Stimulated activated CD4-positive, alpha-beta T cell treated with anti-CD3 and anti-CD28 coated beads, Interleukin-1b, Interleukin-23, amount 100 ng/mL, for 4 hours (primary cell): ENCODE results near the gene MPO.
A peak's percentile ranks its signal among the peaks of the same experiment; 100 is the strongest.

Source experiments
- DNase-seq, 2 donors: peaks; one replicate each; pipeline ENCODE4 v3.0.0-alpha.2; 2020; ENCODE audit warnings: low read depth in 2 of 2

MPO gene, protein sequence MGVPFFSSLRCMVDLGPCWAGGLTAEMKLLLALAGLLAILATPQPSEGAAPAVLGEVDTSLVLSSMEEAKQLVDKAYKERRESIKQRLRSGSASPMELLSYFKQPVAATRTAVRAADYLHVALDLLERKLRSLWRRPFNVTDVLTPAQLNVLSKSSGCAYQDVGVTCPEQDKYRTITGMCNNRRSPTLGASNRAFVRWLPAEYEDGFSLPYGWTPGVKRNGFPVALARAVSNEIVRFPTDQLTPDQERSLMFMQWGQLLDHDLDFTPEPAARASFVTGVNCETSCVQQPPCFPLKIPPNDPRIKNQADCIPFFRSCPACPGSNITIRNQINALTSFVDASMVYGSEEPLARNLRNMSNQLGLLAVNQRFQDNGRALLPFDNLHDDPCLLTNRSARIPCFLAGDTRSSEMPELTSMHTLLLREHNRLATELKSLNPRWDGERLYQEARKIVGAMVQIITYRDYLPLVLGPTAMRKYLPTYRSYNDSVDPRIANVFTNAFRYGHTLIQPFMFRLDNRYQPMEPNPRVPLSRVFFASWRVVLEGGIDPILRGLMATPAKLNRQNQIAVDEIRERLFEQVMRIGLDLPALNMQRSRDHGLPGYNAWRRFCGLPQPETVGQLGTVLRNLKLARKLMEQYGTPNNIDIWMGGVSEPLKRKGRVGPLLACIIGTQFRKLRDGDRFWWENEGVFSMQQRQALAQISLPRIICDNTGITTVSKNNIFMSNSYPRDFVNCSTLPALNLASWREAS

DNA sequence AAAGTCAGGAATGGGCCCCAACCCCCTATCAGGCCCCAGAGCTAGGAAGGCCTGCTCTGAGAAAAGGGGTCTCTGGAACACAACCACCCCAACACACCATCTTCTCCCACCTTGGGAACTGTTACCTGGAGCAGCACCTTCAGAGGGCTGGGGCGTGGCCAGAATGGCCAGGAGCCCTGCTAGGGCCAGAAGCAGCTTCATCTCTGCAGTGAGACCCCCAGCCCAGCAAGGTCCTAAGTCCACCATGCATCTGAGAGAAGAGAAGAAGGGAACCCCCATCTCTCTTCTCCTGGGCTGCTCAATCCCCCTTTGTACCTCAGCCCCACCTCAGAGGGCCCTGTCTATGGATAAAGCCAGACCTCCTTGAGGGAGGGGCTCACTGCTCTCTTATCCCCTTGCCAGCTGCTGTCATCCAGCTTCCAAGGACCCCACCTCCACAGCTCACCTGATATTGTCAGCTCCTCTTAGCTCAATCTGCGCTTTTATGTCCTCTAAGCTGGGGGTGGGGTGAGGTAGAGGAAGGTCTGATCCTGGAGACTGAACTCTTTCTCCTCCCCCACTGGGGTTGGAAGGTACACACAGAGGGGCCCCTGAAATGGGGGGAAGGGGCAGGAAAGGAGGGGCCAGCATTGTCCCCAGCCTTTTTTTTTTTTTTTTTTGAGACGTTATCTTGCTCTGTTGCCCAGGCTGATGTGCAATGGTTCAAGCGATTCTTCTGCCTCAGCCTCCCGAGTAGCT is at the start of gene MPO:
Gene MPO (minus strand): TSS at position 456 of the 738 bp plus-strand sequence. CDS start 177 bp downstream, at position 279.
- DNase-seq: no peak

DNA sequence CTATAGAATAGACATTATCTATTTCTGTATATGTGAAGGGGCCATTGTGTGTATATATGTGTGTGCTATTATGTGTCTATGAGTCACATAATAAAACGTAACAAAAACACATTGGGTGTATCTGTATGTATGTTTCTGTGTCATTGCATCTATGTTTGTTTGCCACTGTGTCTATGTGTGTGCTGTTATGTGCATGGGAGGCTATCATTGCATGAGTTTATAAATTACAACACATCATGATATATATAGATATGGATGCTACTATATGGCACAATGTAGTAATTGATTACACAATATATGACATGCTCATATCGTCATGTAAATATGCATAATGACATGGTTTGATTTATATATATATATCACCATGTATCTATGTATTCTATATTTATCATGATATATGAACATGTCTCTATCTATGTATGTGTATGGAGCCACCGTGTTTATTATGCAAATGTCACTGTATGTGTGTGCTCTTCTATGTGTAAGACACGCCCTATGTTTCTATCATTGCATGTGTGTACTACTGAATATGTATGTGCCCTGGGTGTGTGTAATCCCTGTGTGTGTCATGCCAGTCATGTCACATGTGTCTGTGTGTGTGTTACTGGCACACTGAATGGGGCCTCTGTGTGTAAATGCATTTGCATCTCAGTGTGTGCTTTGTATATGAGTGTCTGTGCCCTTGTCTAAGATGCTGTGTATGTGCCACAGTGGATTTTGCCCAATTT is 49.2 kb upstream of the MPO start:
- DNase-seq: peak in 1 of 2 donors; percentile 45

DNA sequence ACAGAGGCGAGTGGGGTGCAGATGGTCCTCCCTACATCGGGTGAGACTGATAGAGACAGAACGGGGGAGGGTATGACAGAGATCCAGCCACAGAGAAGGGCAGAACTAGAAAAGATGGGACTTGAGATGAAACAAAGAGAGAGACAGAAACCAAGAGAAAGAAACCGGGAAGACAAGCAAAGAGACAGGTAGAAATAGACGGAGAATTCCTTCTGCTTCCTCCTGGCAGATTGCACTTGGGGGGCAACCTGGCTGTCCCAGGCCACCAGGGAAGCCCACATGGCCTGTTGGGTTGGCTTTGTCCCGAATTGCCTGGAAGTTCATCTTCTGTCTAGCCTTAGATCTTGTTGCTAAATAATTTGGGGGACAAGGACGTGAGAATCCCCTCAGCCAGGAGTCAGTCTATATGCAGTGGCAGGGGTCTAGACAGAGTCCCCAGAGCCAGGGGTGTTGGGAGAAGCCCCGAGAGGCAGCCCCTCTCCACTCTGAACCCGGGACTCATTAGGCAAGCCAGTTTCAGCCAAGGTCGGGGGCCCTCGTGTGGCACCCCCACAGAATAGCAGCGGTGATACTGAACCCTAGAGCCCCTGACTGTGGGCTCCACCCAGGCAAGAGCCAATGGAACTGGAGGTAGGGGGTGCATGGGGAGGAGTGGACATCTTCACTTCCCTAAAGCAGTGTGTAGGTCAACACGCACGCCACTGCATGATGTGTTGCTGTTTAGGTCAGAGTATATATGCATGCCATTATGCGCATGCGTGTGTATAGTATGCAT is 48.5 kb upstream of the MPO start:
- peak; percentile 81 to 88 for DNase-seq

DNA sequence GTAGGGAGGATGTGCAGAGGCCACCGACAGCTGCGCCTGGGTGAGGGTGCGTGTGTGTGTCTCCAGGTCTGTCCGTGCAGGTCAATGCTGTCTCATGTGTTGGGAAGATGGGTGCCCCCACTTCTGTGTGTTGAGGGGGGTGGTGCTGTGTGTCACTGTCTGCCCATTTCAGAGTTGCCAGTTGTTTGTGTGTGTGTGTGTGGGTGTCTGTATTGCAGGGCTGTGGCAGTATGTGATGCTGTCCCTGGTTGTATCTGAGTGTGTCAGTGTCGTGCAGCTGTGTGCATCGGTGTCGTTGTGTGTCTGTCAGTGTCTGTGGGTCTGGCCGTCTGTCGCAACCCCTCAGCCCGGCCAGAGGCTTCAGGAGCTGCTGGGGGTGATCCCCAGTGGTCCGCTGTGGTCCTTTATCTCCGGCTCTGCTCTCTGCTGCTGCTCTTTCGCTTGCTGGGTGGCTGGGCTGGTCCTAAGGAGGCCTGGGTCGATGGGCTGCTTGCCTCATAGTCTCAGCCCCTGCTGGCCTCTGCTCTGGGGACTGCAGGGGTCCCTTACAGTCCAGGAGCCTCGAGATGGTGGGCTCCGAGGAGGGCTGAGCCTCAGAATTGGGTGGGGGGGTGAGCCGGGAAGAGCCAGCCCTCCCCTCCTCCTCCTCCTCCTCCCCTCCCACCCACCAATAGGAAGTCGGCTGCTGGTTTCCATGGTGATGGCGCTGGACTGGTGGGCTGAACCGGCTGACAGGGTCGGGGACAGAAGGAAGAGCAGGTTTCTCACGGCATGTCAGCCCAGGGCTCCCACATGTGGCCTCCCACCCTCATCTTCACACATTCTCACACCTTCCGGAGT is 47.7 kb upstream of the MPO start, which contains the start of gene TSPOAP1:
Gene TSPOAP1 (minus strand): TSS at position 601 of the 840 bp plus-strand sequence. CDS start 875 bp downstream, outside the sequence.
- peak; percentile 79 to 81 for DNase-seq

DNA sequence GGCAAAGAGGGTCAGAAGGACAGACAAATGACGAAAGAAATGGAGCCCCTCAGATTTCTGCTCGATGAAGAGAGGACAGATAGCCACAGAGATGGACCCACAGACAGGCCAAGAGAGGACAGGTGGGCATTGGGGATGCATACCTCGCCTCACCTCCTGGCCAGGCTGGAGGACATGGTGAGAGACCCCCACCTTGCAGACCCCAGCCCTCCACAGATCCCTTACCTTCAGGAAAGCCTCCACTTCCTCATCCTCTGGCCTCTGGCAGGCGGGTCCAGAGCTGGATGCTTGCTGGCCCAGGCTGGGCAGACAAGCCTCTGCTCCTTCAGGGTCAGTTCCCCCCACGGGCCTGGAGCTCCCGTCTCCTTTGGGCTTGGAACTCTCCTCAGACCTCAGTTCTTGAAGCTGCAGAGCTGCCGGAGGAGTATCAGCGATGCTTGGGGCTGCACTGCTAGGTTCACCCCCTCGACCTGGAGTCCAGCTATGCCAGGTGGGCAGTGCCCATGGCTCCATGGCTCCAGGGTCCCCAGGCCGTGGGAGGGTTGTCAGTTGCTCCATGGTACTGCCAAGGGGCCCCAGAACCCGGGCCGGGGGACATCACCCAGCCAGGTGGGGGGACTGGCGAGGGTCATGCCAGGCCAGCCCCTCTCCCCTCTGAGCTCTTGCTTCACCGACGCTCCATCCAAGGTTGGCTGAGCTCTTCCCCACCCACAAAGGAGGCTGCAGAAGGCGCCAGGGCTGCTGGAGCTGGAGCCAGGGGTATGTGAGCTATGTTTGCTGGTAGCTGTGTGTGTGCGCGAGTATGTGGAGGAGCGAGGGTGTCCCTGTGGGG is 46.8 kb upstream of the MPO start:
- DNase-seq: peak in 1 of 2 donors; percentile 18

DNA sequence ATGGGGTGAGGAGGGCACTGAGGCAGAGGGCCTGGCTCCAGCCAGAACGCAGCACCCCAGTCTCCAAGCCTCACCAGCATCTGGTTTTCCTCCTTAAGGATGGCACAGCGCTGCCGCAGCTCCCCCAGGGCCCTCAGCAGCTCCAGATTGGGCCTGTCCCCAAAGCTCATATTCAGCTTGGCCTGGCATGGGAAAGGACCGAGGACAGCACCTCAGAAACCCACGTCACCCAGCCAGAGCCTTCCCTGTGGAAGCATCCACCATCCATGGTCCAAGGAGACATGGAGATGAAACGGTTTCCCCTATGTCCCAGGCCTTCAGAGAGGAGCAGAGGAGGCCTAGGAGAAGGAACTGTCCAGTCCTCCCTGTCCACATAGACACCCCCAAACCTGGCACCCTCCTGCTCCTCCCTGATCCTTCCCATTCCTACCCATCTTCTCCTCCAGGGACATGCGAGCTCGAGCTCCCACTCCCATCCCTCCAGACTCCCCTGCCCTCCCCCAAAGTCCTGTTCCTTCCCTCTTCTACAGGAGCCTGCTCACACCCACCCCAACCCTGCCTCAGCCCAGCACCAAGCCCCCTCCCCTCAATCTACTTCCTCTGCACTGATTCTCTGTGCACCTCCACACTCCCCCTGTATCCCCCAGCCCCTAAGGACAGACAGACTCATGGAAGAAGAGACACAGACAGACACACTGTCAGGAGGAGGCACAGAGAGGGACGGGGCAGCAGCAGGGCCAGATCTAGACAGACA is 46.1 kb upstream of the MPO start:
- no peak for DNase-seq

DNA sequence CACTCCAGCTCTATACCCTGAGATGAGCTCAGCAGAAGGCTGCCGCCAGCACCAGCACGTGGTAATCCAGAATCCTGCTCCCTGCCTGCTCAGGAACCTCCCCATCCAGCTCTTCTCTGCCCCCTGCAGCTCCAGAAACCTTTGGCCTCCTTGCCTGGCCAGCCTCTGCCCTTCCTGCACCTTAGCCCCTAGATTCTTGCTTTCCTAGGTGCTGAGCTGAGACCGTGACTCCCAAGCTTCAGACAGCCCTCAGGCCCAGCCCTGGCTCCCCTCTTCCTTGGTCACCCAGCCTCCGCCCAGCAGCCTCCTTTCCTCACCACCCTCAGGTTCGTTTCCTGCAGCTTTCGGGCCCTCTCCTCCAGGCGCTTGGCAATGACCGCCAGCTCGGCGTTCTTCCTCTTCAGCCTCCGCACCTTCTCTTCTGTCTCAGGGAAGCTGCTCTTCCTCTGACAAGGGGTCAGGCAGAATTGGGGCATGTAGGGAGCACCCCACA is 45.3 kb upstream of the MPO start:
- no peak for DNase-seq

DNA sequence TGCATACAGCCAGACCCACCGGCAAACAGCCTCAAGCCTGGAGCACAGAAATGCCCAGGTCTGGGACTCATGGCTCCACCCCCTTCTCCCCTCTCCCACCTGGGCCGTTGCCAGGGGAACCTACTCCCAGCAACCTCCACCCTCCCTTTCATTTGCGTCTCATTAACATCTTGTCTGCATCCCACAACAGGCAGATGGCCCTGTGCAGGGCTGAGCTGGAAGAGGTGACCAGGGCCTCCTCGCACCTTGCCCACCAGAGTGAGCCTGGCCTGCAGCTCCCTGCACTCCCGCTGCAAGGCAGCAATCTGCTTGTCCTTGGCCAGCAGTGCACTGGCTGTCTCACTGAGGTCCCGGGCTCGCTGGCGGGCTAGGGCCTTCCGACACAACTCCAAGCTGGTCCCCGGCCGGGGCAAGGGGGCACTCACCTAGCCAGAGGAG is 44.6 kb upstream of the MPO start:
- no peak for DNase-seq

DNA sequence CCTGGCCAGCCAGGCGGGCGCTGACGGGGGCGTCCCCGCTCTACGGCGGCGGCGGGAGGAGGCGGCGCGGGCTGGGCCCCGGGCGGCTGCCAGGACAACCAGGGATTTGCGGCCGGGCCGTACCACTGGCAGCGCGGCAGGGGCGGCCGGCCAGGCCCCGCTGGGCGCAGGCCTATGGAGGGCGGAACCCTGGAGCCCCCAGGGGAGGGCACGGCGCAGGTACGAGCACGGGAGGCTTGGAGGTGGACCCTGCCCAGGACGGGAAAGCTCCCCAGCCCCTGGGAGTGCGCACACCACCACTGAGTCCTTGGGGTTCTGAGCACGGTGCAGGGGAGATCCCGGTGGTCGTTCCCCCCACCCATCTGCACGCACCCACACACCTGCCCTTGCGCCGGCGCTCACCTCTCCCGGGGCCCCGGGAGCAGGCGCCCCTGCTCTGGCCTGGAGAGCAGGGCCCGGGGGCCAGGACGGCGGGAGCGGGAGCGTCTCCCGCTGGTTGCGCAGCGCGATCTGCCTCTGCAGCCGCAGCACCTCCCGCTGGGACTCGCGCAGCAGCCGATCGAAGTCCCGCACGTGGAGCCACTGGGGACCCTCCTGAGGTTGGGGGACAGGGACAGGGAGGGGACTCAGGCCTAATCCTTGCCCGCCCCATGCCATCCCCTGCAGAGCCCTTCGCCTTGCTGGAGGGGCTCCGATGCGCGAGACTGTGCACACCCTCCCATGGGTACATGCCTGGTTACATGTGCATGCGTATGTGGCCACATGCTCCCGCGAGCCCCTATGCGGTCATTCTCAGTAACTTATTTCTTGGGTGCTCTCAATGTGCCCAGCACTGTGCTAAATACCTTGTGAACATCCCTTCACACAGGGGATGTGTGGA is 43.9 kb upstream of the MPO start:
- no peak for DNase-seq

DNA sequence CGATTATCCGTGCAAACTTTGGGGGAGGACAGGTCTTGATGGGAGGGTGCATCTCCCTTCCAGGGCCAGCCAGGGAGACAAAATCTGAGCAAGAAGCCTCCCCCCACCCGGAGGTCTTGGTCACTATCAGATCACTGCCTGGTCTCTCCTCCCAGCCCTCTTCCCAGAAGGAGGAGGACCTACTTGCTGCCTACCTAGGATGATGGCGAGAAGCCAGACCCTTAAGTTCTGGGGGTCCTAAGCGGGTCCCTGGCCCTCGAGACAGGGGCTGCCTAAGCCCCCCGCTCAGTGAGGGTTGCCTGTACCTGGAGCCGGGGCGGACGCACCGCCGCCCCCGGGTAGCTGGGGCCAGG is 43.3 kb upstream of the MPO start:
- DNase-seq: no peak

DNA sequence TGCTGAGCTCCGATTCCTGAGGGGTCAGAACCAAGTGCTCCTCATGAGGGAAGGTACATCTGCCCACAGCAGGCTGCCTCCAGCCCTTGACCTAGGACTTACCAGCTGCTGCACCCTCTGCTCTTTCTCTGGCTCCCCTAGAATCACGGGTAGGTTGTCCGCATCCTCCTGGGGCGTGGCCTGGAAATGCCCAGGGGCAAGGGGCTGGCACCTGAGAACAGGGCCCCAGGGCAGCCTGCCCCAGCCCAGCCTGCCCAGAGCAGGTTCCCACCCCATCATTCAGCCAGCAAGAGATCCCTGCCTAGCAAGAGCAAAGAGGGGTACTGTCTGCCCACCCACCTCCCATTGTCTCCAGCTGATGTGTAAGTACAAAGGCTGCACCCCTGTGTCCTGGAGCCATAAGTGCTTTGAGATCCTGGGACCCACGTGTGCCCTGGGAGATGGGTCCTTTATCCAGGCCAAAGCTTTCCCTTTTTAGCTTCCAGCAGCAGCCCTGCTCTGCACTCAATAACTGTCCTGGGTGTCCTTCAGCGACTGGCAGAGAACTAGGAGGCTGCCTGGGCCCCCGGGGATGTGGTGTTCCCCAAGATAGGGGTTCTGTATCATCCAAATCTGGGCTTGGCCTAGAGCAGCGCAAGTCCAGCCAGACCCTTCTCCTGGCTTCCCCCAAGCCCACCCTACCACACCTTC is 42.8 kb upstream of the MPO start:
- no peak for DNase-seq

DNA sequence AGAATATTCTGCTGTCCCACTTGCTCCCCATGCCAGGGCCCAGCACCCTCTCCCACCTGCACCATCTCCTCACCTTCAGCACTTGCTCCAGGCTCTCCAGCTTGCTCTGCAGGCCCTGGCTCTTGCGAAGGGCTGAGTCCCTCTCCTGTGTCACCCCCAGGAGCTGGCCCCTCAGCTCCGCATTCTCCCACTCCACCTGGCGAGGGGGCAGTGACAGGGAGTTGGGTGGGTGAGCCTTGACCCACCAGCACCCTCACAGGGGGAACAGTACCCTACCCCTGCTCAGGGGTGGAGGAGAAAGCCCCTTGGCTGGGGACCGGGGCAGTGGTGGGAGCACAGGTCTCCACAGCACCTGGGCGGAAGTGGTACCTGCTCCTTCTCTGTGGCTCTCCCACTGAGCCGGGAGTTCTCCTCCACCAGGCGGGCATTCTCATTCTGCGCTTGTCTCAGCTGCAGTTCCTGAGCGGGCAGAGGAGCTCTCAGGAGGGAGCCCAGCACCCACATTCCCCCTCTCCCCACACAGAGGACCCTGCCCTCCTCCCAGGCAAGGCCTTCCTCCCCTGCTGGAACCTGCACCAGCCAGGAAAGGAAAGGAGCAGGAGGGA is 41.9 kb upstream of the MPO start:
- DNase-seq: no peak

DNA sequence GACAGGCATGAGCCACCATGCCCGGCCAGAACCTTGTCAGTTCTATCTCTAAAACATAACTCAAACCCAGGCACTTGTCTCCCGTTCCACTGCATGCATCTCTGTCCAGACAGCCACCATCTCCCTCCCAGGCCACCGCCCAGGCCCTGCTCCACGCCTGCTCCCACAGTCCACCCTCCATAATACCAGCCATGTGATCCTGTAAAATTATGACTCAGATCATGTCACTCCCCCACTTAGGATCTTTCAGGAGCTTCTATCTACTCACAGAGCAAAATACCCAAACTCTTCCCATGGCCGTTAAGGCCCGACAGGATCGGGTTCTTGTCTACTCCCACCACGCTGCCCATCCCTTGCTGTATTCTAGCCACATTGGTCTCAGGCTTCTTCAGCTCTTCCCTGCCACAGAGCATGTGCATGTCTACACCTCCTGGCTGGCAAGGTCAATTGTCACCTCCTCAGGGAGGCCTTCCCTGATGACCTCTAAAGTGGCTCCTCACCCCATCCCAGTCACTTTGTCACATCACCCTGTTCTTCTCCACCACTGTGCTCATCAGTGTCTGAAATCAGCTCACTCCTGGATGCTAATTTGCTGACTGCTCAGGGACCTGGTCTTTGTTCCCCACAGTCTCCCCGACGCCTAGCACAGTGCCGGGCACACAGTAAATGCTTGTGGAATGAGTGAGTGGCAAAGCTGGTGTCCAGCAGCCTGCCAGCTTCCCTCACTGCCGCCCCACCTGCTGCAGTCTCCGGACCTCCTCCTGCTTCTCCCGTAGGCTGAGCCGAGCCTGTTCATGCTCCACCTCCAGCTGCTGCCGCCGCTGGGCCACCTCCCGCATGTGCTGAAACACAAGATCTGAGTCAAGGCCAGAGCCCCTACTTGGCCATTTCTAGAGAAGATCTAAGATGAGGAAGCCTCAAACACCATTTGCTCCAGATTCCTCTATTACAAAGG is 41.1 kb upstream of the MPO start:
- DNase-seq: no peak

DNA sequence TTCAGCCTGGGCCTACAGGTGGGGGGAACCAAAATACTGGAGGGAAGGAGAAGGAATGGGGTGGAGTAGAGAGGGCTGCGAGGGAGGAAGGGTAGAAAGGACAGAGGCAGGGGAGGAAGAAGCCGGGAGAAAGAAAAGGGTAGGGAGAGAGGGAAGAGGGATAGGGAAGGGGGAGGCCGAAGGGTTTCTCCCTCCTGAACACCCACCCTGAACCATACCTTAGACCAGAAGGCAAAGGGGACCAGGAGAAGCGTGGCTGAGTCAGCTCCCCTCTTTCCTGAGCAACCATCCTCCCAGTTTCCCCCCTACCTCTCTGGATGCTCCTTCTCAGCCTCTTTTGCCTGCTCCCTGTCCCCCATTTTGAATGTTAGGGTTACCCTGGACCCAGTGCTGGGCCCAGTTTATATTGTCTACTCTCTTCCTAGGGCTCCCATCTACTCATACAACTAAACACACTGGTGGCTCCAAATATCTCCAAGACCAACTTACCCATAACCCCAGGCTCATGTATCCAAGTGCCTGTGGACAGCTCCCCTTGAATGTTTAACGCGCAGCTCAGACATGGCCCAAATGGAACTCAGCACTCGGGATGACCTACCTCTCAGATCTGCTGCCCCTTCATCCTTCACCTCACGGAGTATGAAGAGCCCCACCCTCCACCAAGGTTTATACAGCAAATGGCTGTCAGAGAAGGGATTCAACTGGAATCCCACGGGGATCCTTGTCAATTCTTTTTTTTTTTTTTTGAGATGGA is 40.0 kb upstream of the MPO start:
- DNase-seq: no peak
